22Rv1 (cell line): ENCODE data around the gene SIX4.

ENCODE experiments used
- CTCF ChIP-seq: fragments of 450-650 bp; IDR thresholded peaks from 2 replicates; pipeline ENCODE4 v1.5.1; 2017; ENCODE audit warnings: mild to moderate bottlenecking
- ZFX ChIP-seq: fragments of 450-650 bp; IDR thresholded peaks from 2 replicates; pipeline ENCODE4 v1.6.1; 2017; ENCODE audit warnings: antibody characterized with exemption, borderline replicate concordance

GRCh38 chr14:60691383-60692113, 32.6 kb downstream of the SIX4 start:
- TF ChIP-seq CTCF: no peak
- no peak for TF ChIP-seq ZFX
